ENCODE results near the gene SIX5.

Gene SIX5

GRCh38 chr19:45782162-45782691 is 13.2 kb upstream of the SIX5 start, which contains the start of gene DMPK:
DMPK (minus strand) TSS chr19:45782490; CDS start chr19:45782352, 138 bp downstream.
- Histone ChIP-seq H2AFZ (ENCODE audit: low read depth, low read length) (no peak within 1 kb of the TSS), H3K36me3 (ENCODE audit: insufficient read depth, low read length) (peaks cover 39% of the 10 kb centered on the region), H3K4me3 (ENCODE audit: low read depth in 1 of 2, low read length in 2 of 2) (no peak within 1 kb of the TSS), H3K4me2 (ENCODE audit: insufficient read depth, low read length) (no peak within 1 kb of the TSS), H3K27ac (ENCODE audit: low read length) (no peak within 1 kb of the TSS), H3K9me3 (ENCODE audit: insufficient read depth, low read length, severe bottlenecking) (no peaks in the 10 kb centered on the region), H4K20me1 (ENCODE audit: insufficient read depth, low read length) (peaks cover 40% of the 10 kb centered on the region), H3K79me2 (ENCODE audit: insufficient read depth, low read length) (no peaks in the 10 kb centered on the region), H3K27me3 (ENCODE audit: insufficient read depth, low read length, poor library complexity) (no peaks in the 10 kb centered on the region), H3K4me1 (ENCODE audit: insufficient read depth, low read length) (no peaks in the 10 kb centered on the region), H3K9ac (ENCODE audit: low read depth, low read length) (no peak within 1 kb of the TSS)
- no peak for ATAC-seq (ENCODE audit: insufficient read depth, low read depth)
- TF ChIP-seq EZH2 (IDR thresholded peaks at IDR 0.05; ENCODE audit: borderline replicate concordance, low read depth, low read length, severe bottlenecking) (no peak), CTCF (IDR thresholded peaks at IDR 0.05; ENCODE audit: borderline replicate concordance, extremely low read depth, low read length, poor library complexity, severe bottlenecking) (no peak)
- no peak for DNase-seq

- H3K79me2 ChIP-seq (ENCODE audit: insufficient read depth, low read length): no peaks in the 10 kb centered on the region
- no peak overlapping the region for H3K27ac ChIP-seq (ENCODE audit: low read length)
- no peak overlapping the region for H3K4me2 ChIP-seq (ENCODE audit: insufficient read depth, low read length)
- no peak overlapping the region for H3K9ac ChIP-seq (ENCODE audit: low read depth, low read length)
- peaks cover 38% of the 10 kb centered on the region for H3K36me3 ChIP-seq (ENCODE audit: insufficient read depth, low read length)
- no peak for TF ChIP-seq CTCF (IDR thresholded peaks at IDR 0.05; ENCODE audit: borderline replicate concordance, extremely low read depth, low read length, poor library complexity, severe bottlenecking)
- TF ChIP-seq EZH2 (IDR thresholded peaks at IDR 0.05; ENCODE audit: borderline replicate concordance, low read depth, low read length, severe bottlenecking): no peak
- no peaks in the 10 kb centered on the region for H3K27me3 ChIP-seq (ENCODE audit: insufficient read depth, low read length, poor library complexity)
- no peaks in the 10 kb centered on the region for H3K9me3 ChIP-seq (ENCODE audit: insufficient read depth, low read length, severe bottlenecking)
- H3K4me3 ChIP-seq (ENCODE audit: low read depth in 1 of 2, low read length in 2 of 2): no peak overlapping the region
- H2AFZ ChIP-seq (ENCODE audit: low read depth, low read length): no peak overlapping the region
- peaks cover 34% of the 10 kb centered on the region for H4K20me1 ChIP-seq (ENCODE audit: insufficient read depth, low read length)
- H3K4me1 ChIP-seq (ENCODE audit: insufficient read depth, low read length): no peaks in the 10 kb centered on the region
- ATAC-seq (ENCODE audit: insufficient read depth, low read depth) (0 out of 3 replicates have a peak, but pooled peaks have one; percentile 19), DNase-seq (no peak)
Observed at GRCh38 chr19:45781214-45782161, 12.4 kb upstream of the SIX5 start.

- Histone ChIP-seq H4K20me1 (ENCODE audit: insufficient read depth, low read length) (peaks cover 27% of the 10 kb centered on the region), H3K36me3 (ENCODE audit: insufficient read depth, low read length) (peaks cover 30% of the 10 kb centered on the region), H2AFZ (ENCODE audit: low read depth, low read length) (no peak overlapping the region), H3K4me1 (ENCODE audit: insufficient read depth, low read length) (no peaks in the 10 kb centered on the region), H3K27ac (ENCODE audit: low read length) (no peak overlapping the region), H3K9me3 (ENCODE audit: insufficient read depth, low read length, severe bottlenecking) (no peaks in the 10 kb centered on the region), H3K9ac (ENCODE audit: low read depth, low read length) (no peak overlapping the region), H3K27me3 (ENCODE audit: insufficient read depth, low read length, poor library complexity) (no peaks in the 10 kb centered on the region), H3K4me3 (ENCODE audit: low read depth in 1 of 2, low read length in 2 of 2) (no peak overlapping the region), H3K4me2 (ENCODE audit: insufficient read depth, low read length) (no peak overlapping the region), H3K79me2 (ENCODE audit: insufficient read depth, low read length) (no peaks in the 10 kb centered on the region)
- no peak for ATAC-seq (ENCODE audit: insufficient read depth, low read depth)
- no peak for DNase-seq
- TF ChIP-seq EZH2 (IDR thresholded peaks at IDR 0.05; ENCODE audit: borderline replicate concordance, low read depth, low read length, severe bottlenecking) (no peak), CTCF (IDR thresholded peaks at IDR 0.05; ENCODE audit: borderline replicate concordance, extremely low read depth, low read length, poor library complexity, severe bottlenecking) (no peak)
Observed at GRCh38 chr19:45780448-45781213, 11.6 kb upstream of the SIX5 start.
